ENCODE data around the gene KRT82.

Gene KRT82

DNA sequence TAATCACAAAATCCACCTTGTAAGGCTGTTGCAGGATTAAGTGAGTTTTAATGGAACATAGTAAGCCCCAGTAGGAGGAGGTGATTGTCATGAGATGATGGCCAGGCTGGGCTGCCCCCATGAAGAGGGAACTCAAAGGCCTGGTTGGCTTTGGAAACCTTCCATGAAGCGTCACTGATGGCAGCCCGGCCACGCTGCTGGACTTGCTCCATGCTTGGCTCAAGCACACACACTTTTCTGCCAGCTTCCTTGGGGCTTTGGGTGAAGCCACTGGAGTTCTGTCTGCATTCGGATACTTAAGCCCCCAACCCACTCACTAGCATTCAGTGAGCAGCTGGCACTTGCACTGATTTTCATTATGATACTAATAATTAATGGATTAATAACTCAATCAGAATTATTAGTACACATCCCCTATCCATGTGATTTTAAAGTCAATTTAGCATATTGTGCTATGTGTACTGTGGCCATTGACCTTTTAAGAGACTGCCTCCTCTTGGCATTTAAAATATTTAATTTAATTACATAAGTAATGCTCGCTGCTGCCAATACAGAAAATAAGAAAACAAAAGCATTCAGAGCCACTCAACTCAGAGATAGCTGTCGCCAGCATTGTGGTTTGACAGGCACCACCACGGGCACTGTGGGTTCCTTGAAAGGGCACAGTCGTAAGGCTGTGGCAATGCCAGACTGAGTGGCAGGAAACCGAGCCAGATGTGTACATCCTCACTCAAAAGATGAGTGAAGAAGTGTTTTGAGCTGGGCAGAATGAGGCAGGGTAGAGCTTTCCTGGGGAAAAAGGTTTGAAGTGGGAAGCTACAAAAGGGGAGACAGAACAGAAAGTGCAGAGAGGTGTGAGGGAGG, 54.7 kb downstream of the KRT82 start:
- in situ Hi-C loops (cut with HindIII; ENCODE audit: low pct_ligation_motif_present, low sequenced_read_pairs) = no loop called here
- H3K27me3 ChIP-seq (replicated peaks) = peaks cover 19% of the 10 kb centered on the region
- no peaks in the 10 kb centered on the region for H3K36me3 ChIP-seq (replicated peaks)
- DNase-seq = no peak
- no peak overlapping the region for H3K27ac ChIP-seq
- no peak overlapping the region for H3K4me3 ChIP-seq (ENCODE audit: low read depth, low read length)
- TF ChIP-seq, protein P1, sequence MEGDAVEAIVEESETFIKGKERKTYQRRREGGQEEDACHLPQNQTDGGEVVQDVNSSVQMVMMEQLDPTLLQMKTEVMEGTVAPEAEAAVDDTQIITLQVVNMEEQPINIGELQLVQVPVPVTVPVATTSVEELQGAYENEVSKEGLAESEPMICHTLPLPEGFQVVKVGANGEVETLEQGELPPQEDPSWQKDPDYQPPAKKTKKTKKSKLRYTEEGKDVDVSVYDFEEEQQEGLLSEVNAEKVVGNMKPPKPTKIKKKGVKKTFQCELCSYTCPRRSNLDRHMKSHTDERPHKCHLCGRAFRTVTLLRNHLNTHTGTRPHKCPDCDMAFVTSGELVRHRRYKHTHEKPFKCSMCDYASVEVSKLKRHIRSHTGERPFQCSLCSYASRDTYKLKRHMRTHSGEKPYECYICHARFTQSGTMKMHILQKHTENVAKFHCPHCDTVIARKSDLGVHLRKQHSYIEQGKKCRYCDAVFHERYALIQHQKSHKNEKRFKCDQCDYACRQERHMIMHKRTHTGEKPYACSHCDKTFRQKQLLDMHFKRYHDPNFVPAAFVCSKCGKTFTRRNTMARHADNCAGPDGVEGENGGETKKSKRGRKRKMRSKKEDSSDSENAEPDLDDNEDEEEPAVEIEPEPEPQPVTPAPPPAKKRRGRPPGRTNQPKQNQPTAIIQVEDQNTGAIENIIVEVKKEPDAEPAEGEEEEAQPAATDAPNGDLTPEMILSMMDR (IDR thresholded peaks at IDR 0.05; ENCODE audit: low read depth, low read length, missing control alignments) = no peak

DNA sequence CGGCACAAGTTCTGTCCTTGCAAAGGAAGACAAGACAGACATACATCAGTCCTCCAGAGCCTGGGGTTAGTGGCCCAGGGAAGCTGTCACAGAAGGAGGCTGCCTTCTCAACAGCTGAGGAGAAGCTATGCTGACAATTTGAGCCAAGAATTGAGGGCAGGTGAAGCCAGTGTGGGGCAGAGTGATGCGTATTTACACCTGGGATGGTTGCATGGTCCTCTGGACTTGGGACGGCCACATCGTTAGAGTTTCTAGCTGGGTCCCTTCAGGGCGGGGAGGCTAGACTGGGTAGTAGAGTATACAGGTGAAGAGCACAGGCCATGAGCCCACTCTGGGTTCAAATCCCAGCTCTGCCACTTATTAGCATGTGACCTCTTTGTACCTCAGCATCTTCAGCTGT, 55.3 kb downstream of the KRT82 start:
- Histone ChIP-seq H3K27ac (no peak overlapping the region), H3K27me3 (replicated peaks) (peaks cover 19% of the 10 kb centered on the region), H3K36me3 (replicated peaks) (no peaks in the 10 kb centered on the region), H3K4me3 (ENCODE audit: low read depth, low read length) (no peak overlapping the region)
- in situ Hi-C loops (cut with HindIII; ENCODE audit: low pct_ligation_motif_present, low sequenced_read_pairs) = no loop called here
- no peak for DNase-seq
- TF ChIP-seq, protein P1 (IDR thresholded peaks at IDR 0.05; ENCODE audit: low read depth, low read length, missing control alignments) = no peak

DNA sequence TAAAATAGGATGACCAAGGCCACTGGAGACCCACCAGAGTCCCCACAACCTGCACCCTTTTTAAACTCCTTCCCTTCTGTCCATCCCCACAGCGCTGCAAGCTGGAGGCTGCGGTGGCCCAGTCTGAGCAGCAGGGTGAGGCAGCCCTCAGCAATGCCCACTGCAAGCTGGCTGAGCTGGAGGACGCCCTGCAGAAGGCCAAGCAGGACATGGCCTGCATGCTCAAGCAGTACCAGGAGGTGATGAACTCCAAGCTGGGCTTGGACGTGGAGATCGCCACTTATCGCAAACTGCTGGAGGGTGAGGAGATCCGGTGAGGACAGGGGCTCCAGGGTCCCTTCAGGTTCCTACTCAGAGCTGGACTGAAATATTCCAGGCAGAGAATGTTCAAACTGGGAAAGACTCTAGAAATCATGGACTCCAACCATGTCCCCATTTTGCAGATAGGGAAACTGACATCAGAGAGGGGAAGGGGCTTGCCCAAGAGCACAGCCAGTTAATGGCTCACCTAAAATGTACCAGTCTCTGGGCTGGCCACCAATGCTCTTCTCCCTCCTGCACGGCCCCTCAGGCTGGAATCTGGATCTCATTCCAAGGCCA, 56.0 kb downstream of the KRT82 start:
- DNase-seq = no peak
- H3K4me3 ChIP-seq (ENCODE audit: low read depth, low read length) = no peak overlapping the region
- TF ChIP-seq, protein P1 (IDR thresholded peaks at IDR 0.05; ENCODE audit: low read depth, low read length, missing control alignments) = no peak
- H3K36me3 ChIP-seq (replicated peaks) = no peaks in the 10 kb centered on the region
- in situ Hi-C loops (cut with HindIII; ENCODE audit: low pct_ligation_motif_present, low sequenced_read_pairs) = no loop called here
- H3K27me3 ChIP-seq (replicated peaks) = peaks cover 19% of the 10 kb centered on the region
- H3K27ac ChIP-seq = no peak overlapping the region

DNA sequence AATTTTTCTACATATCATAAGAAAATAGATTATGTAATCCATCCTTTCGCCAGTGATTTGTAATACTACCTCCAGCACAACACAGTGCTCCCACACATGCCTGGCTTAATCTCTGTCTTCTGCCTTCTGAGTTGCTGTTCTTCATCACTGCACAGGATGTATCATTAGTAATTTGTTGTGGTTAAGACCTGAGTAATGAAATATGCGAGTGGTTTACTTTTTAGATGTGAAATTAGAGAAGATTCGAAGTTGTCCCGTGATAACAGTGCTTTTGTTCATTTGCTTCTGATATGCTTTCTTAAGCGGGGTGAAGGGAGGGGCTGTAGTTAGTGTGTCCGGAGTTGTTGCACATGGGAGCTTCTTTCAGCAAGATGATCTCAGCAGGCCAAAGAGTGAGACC, 56.9 kb downstream of the KRT82 start:
- no peak for DNase-seq
- H3K4me3 ChIP-seq (ENCODE audit: low read depth, low read length) = no peak overlapping the region
- in situ Hi-C loops (cut with HindIII; ENCODE audit: low pct_ligation_motif_present, low sequenced_read_pairs) = no loop called here
- H3K27ac ChIP-seq = no peak overlapping the region
- no peaks in the 10 kb centered on the region for H3K36me3 ChIP-seq (replicated peaks)
- TF ChIP-seq, protein P1 (IDR thresholded peaks at IDR 0.05; ENCODE audit: low read depth, low read length, missing control alignments) = no peak
- H3K27me3 ChIP-seq (replicated peaks) = peaks cover 17% of the 10 kb centered on the region

DNA sequence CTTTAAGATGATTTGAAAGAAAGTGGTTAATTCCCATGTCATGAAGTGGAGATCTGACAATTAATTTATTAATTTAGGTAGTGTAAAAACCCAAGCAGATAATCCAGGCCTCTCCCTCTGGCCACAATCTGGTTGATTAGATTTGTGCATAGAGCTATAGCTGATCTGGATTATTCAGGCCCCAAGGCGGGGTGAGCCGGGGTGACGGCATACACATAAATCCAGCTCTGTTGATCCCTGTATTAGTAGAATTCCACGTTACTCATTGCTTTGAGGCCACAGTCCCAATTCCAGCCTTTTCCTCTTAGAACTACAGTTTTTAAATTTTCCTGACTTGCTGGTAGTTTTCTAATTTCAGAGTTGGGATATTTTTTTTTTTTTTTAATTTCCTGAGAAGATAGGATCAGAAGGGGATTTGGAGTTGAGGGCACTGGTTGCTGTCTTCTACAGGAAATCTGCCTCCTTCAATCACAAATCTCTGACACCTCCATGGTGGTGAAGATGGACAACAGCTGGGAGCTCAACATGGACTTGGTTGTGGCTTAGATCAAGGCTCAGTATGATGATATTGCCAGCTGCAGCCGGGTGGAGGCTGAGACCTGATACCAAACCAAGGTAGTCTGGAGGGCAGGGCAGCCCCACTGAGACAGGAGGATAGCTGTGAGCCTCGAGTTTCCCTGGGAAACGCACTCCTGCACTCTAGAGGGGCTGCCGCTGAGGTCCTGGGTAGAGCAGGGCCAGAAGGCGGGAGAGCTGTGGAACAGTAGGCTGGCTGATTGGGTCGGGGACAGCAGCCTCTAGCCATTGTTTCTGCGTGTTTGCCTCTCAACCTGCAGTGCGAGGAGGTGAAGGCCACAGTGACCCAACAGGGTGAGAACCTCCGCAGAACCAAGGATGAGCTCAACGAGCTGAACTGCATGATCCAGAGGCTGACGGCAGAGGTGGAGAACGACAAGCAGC, 58.3 kb downstream of the KRT82 start:
- TF ChIP-seq, protein P1 (IDR thresholded peaks at IDR 0.05; ENCODE audit: low read depth, low read length, missing control alignments) = no peak
- in situ Hi-C loops (cut with HindIII; ENCODE audit: low pct_ligation_motif_present, low sequenced_read_pairs) = no loop called here
- Histone ChIP-seq H3K4me3 (ENCODE audit: low read depth, low read length) (no peak overlapping the region), H3K27me3 (replicated peaks) (peaks cover 9% of the 10 kb centered on the region), H3K36me3 (replicated peaks) (no peaks in the 10 kb centered on the region), H3K27ac (no peak overlapping the region)
- no peak for DNase-seq

All from brain microvascular endothelial cell (primary cell).